NB4 (cell line): Measurements from ENCODE around the gene GLYATL1B.

Experiments
- DNase-seq: peaks from one replicate; pipeline ENCODE4 v3.0.0; 2010; ENCODE audit warnings: low read depth
- H3K4me3 ChIP-seq: one replicate; pipeline ENCODE4 v1.5.1; 2011; ENCODE audit warnings: mild to moderate bottlenecking, low read depth, low read length, moderate library complexity
- MAX ChIP-seq: IDR thresholded peaks from 2 replicates; pipeline ENCODE4 v1.6.1; 2011; ENCODE audit warnings: low read depth, low read length
- MYC ChIP-seq: IDR thresholded peaks from 2 replicates; pipeline ENCODE4 v1.6.1; 2011; ENCODE audit warnings: low read depth, low read length
- POLR2A ChIP-seq: IDR thresholded peaks from 2 replicates; pipeline ENCODE4 v1.6.1; 2011; ENCODE audit warnings: mild to moderate bottlenecking; ENCODE audit not compliant: insufficient read length; ENCODE audit errors: extremely low read depth
- TF ChIP-seq, protein P1 (sequence below): IDR thresholded peaks from one replicate; pipeline ENCODE4 v1.5.1; 2012; ENCODE audit warnings: low read depth, low read length

Gene GLYATL1B

GRCh38 chr11:59112494-59112893, 26.4 kb downstream of the GLYATL1B start:
- no peak overlapping the region for H3K4me3 ChIP-seq
- TF ChIP-seq, protein P1, sequence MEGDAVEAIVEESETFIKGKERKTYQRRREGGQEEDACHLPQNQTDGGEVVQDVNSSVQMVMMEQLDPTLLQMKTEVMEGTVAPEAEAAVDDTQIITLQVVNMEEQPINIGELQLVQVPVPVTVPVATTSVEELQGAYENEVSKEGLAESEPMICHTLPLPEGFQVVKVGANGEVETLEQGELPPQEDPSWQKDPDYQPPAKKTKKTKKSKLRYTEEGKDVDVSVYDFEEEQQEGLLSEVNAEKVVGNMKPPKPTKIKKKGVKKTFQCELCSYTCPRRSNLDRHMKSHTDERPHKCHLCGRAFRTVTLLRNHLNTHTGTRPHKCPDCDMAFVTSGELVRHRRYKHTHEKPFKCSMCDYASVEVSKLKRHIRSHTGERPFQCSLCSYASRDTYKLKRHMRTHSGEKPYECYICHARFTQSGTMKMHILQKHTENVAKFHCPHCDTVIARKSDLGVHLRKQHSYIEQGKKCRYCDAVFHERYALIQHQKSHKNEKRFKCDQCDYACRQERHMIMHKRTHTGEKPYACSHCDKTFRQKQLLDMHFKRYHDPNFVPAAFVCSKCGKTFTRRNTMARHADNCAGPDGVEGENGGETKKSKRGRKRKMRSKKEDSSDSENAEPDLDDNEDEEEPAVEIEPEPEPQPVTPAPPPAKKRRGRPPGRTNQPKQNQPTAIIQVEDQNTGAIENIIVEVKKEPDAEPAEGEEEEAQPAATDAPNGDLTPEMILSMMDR, result no peak
- TF ChIP-seq POLR2A (no peak), MAX (no peak), MYC (no peak)
- no peak for DNase-seq

DNA sequence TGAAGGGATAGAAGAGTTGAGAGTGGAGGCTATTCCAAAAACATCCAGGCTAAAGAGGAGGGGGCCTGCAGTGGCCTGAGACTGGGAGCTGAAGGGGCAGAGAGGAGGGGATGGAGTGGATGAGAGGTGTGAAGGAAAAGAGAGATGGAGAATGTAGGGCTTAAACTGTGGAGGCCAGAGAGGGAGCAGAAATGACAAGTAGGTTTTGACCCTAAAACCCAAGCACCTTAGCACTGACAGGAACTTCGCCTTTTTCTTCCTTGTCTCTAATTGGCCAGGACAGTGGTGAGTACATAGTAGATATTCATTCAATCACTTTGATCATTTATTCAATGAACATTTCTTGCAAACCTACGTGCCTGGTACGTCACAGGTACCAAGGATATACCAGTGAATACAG, 28.2 kb downstream of the GLYATL1B start:
- no peak overlapping the region for H3K4me3 ChIP-seq
- TF ChIP-seq MYC (no peak), MAX (no peak), POLR2A (no peak)
- TF ChIP-seq, protein P1, result no peak
- DNase-seq, result no peak

DNA sequence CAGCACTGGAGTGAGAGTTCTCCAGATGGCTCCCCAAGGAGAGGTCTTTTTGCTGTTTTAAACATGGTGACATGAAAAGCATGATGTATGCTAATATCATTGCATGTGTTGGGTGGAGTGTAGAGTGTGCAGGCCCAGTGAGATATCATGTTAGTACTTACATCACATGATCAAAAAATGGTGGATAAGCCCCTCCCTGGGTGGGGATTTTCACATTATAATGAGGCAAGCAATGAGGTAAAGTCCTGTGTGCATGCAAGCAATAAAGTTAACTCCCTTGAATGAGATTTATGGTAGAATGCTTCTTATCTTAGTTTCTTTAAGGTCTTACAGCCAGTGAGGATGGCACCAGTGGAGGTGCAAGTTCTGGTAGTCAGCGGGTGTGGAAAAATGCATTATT, 29.4 kb downstream of the GLYATL1B start:
- no peak for TF ChIP-seq MYC
- TF ChIP-seq POLR2A, result no peak
- TF ChIP-seq, protein P1, result no peak
- no peak for TF ChIP-seq MAX
- no peak for DNase-seq
- no peak overlapping the region for H3K4me3 ChIP-seq

GRCh38 chr11:59117774-59118173, 31.7 kb downstream of the GLYATL1B start:
- TF ChIP-seq POLR2A (no peak), MAX (no peak), MYC (no peak)
- TF ChIP-seq, protein P1, result no peak
- DNase-seq, result no peak
- H3K4me3 ChIP-seq, result no peak overlapping the region

DNA sequence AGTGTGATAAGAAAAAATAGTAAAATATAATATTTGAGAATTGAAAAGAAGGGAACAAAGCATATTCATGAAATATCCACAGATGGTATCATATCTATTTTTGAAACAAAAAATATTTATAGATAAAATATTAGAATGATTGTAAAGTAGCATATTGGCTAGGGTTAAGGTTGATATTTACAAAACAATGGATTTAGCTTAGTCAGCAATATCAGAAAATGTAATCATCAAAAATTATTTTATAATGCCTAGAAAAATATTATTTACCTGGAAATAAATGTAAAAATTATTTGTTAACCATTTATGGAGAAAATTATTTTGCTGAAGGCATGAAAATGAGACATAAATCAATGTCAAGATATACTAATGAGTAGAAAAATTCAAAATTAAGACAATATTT, 33.7 kb downstream of the GLYATL1B start:
- DNase-seq, result no peak
- TF ChIP-seq POLR2A (no peak), MYC (no peak), MAX (no peak)
- TF ChIP-seq, protein P1, result no peak

More for the DNA sequence above, 33.7 kb downstream of the GLYATL1B start:
- no peak overlapping the region for H3K4me3 ChIP-seq
